Stimulated activated CD8-positive, alpha-beta memory T cell treated with anti-CD3 and anti-CD28 coated beads, Interleukin-12 subunit alpha, Interleukin-12 subunit beta, amount 100 ng/mL, for 24 hours (primary cell): ENCODE data around the gene ANTKMT.
"Not testable (repeated sequence)": the region's sequence is repeated elsewhere in the genome, so short reads cannot be mapped to it uniquely, and the experiment has no call there.

Experiments
- DNase-seq: peaks from one replicate; pipeline ENCODE4 v3.0.0-alpha.2; 2020; ENCODE audit errors: extremely low read depth

ANTKMT gene

DNA sequence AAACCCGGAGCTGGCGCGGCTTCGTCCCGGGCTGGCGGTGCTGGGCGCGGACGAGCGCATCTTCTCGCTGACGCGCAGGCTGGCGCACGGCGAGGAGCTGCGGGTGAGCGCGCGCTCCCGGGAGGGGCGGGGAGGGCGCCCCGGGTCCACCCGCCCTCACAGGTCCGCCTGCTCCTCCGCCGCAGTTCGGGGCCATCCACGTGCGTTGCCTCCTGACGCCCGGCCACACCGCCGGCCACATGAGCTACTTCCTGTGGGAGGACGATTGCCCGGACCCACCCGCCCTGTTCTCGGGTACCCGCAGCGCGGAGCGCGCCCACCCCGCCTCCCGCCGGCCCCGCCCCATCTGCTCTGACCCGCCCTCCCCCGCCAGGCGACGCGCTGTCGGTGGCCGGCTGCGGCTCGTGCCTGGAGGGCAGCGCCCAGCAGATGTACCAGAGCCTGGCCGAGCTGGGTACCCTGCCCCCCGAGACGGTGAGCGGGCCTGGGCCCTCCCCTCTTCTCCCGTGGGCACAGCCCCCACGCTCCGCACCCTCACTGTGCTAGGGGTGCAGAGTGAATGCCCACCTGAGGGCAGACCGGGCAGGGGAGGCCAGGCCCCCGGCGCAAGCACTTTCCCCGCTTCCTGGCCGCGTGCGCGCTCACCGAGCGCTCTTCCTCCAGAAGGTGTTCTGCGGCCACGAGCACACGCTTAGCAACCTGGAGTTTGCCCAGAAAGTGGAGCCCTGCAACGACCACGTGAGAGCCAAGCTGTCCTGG, 7.4 kb downstream of the ANTKMT start:
- no peak for DNase-seq

DNA sequence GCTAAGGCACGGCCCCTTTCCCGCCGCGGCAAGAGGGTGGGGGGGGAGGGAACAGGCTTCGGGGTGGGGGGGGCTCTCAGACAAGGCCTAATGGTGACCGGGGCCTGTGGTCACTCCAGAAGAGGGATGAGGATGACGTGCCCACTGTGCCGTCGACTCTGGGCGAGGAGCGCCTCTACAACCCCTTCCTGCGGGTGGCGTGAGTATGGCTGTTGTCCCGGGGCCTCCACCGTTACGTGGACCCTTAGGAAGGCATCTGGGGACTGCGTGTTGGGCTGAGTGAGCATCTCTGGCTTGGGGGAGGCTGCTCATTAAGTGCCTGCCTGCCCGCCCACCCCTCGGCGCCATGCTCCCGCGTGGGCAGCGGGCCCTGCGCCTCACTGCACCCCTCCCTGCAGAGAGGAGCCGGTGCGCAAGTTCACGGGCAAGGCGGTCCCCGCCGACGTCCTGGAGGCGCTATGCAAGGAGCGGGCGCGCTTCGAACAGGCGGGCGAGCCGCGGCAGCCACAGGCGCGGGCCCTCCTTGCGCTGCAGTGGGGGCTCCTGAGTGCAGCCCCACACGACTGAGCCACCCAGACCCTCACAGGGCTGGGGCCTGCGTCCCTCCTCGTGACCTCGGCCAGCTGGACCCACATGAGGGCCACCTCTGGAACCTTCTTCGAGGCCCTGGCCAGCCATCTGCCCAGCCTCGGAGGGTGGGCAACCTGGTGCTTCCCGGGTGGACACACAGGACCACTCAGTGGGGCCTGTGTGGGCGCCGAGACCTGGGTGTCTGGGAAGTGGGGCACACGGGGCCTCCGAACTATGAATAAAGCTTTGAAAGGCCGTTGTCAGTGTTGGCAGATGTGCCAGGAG, 8.2 kb downstream of the ANTKMT start:
- no peak for DNase-seq

DNA sequence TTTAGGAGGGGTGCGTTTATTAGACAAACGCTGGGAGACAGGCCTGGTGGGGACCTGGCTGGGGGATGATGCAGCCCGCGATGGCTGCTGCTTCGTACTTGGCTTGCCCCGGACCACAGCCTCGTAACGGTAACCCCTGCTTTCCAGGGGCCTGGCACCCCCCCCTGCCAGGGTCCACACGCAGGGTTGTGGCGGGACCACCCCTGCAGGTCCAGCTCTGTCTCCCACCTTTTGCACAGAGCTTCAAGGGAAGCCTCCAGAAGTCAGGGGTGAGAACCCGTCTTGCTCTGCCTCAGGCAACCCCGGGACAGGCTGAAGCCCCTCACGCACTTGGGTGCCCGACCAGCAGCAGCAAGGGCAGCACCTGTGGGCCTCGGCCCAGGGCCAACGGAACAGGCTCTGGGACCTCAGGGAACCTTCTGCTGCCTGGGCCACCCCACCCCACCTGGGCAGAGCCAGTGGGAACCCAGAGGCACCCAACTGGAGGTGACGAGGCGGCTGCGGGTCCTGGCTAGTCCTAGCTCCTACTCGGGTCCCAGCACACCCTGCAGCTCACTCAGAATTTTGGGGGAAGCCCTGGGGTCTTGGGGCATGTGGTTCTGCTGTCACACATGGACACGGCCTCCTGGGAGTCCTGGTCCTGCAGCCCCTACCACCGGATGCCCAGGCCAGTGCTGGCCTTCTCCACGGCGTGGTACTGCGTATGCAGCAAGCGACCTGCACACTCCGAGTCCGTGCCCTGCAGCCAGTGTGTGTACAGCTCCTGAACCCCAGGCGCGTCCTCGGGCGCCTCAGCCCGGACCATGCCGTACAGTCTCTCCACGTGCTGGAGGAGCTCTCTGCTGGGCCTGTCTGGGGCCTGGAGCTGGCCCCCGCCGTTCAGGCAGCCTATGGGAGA, 9.1 kb downstream of the ANTKMT start:
- no peak for DNase-seq

GRCh38 chr16:730666-731509, 9.9 kb downstream of the ANTKMT start:
- DNase-seq, result no peak

- no peak for DNase-seq
Measured at GRCh38 chr16:732332-732731, 11.4 kb downstream of the ANTKMT start.

DNA sequence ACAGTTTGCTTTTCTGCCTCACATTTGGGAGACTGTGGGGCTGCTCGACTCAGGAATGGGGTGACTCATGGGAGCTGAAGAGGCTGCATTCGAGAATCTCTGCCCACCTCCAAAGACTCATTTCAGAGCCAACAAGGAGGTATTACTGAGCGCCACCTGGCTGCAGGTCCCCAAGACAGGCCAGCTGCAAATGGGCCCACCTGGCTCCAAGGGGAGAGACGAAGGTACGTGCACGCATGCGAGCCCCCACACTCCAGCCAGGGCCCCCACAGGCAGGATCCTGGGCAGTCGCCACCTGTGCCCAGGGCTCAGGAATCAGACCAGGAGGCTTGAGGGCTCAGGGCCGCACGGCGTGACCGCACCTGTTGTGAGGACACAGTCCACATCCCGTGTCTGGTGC, 12.0 kb downstream of the ANTKMT start:
- DNase-seq, result no peak

DNA sequence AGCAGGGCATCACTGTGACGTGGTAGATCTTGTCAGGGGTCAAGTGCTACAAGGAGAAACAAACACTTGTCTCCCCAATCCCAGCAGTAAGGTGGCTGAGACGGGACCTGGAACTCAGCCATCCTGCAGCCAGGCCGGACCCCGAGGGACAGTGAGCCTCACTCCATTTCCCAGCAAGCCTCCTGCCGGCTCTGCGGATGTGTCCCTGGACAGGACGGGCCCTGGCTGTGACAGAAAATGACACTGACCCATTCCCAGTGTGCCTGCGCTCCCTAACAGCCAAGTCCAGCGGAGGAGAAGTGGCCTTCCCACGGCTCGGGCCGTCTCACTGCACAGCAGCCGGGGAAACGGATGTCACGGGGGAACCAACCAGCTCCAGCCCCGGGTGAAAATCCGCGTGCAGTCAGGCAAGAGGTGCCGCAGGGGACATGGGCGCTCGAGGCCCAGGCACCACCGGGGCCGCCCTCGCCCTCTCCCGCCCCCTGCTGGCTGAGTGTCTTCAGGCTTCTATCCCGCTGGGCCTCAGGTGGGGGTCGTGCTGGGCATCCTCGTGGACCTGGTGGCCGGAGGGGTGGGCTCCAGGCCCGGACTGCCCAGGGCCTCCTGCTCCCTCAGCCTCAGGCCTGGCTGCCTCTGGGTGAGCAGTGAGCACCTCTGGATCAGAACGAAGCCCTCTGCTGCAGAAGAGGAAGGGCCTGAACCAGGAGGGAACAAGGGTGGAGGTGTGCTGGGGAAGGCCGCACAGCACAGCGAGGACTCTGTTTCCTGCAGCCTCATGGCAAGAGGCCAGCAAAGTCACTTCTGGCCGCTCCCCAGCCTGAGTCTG, 12.6 kb downstream of the ANTKMT start:
- no peak for DNase-seq

DNA sequence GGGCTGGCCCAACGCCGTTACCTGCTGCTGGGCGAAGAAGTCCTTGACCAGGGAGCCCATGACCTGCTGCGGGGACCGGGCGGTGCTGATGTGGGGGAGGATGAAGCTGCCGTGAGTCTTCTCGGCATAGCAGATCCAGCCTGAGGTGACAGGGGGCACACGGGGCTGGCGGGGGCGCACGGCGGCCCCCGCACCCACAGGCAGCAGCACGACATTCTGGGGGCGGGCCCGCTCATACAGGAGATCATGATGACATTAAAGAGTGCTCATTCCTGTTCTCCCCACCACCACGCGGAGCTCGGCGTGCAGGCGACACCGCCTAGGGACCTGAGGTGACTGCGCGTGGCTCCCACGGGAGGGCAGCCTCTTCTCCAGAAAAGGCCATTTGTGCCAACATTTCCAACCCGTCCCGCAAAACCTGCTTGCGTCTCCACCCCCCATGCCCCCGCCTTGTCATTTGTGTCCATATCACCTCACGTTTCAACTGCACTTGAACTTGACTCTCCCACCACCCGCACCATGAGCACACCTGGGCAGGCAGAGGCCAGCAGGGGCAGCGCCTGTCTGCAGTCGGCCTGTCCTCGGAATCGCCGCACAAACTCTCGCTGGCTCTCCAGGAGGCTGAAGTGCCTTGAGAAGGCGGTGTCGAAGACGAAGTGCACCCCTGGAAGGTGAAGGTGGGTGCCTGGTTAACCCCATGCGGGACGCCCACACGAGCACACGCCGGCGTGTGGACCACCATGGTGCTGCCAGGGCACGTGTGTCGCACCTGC, 13.4 kb downstream of the ANTKMT start:
- DNase-seq, result no peak

- no peak for DNase-seq
Measured at GRCh38 chr16:734981-735881, 14.3 kb downstream of the ANTKMT start.

- DNase-seq, result no peak
Measured at GRCh38 chr16:735982-736453, 15.1 kb downstream of the ANTKMT start.

DNA sequence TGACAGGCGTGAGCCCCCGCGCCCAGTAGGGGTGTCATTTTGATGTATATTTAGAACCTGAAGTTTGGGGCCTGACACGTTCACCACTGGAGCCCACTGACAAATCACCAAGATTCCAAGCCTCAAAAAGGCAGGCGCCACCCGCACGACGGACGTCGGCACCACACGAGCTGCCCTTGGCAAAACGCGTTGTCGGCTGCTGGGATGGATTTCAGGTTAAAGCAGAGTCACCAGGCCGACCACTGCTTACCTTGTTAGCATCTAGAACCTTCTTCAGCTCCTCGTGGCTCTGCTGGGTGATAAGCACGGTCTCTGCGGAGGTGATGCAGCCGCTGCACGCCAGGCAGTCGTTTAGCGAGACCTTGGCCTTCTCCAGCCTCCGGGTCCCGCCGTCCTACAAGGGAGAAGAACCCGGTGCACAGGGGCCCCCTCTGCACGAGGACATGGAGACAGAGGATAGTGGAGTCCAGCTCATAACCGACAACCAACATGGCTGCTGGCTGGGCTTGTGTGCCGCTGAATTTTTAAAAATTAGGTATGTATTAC, 16.1 kb downstream of the ANTKMT start:
- no peak for DNase-seq

- DNase-seq, result no peak
Measured at GRCh38 chr16:739560-740458, 18.9 kb downstream of the ANTKMT start.

DNA sequence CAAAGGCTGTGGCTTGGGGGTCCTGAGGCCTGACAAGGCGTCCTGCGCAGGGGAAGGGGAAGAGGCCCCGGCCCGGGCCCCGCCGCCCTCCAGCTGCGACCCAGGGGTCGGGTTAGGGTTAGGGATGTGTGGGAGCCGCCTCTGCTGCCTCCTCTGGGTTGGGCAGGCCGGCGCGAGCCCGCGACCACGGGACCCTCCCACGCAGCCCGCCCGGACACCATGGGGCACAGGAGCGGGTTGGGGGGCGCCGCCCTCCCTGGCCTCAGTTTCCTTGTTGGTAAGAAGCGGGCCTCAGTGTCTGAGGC, 19.5 kb downstream of the ANTKMT start:
- no peak for DNase-seq

GRCh38 chr16:740764-741505, 20.0 kb downstream of the ANTKMT start, which contains the start of gene CIAO3:
Gene CIAO3 (minus strand): TSS chr16:740997. CDS start chr16:740985, 12 bp downstream.
- DNase-seq, result peak; percentile 78

GRCh38 chr16:741986-742629, 21.2 kb downstream of the ANTKMT start:
- no peak for DNase-seq

- not testable (repeated sequence) for DNase-seq
Measured at GRCh38 chr16:742894-743293, 21.9 kb downstream of the ANTKMT start.
